ENCODE measurements around the gene PLA2G2A. TPM values are rescaled to one million over a fixed set of nuclear protein-coding genes. Genes with fewer than 3 reads are reported as not detected.

The PLA2G2A gene
- not detected for total RNA-seq

GRCh38 chr1:19979494-19979977 lies at the start of gene PLA2G2A:
Gene PLA2G2A (minus strand): TSS chr1:19979618. CDS start chr1:19978773, 845 bp downstream.

Other genes with a start within 250 kb of the PLA2G2A start
- 10 to 100 TPM; 16.8 to 18.9 TPM for gene TMCO4, start 179.7 kb downstream of the PLA2G2A start, total RNA-seq
- gene RNF186, start 164.3 kb downstream of the PLA2G2A start, total RNA-seq = not detected
- gene OTUD3, start 97.2 kb downstream of the PLA2G2A start, total RNA-seq = 1 to 10 TPM; 8.3 to 9.4 TPM
- gene PLA2G2E, start 56.0 kb downstream of the PLA2G2A start, total RNA-seq = not detected
- not detected for gene PLA2G5, start 90.6 kb upstream of the PLA2G2A start, total RNA-seq
- gene PLA2G2D, start 139.9 kb upstream of the PLA2G2A start, total RNA-seq = not detected
- gene PLA2G2F, start 159.7 kb upstream of the PLA2G2A start, total RNA-seq = not detected
- gene UBXN10, start 206.5 kb upstream of the PLA2G2A start, total RNA-seq = under 1 TPM; 0.45 to 0.58 TPM
- gene PLA2G2C, start 206.9 kb upstream of the PLA2G2A start, total RNA-seq = under 1 TPM in 1 of 2 experiments, not detected in 1; 0.58 TPM

All from activated naive CD4-positive, alpha-beta T cell treated with anti-CD3 and anti-CD28 coated beads, Interleukin-2, amount 10 ng/mL, durations not matched to agents 5 hours and 36 hours (primary cell).